ENCODE results near the gene ILDR2. TPM values are rescaled to one million over a fixed set of nuclear protein-coding genes. Genes with fewer than 3 reads are reported as not detected.

Gene ILDR2
- total and polyA plus RNA-seq, 2 donors (not counting 3 experiments of a cell fraction or from before 2014, with no cell fraction given) = not detected

DNA sequence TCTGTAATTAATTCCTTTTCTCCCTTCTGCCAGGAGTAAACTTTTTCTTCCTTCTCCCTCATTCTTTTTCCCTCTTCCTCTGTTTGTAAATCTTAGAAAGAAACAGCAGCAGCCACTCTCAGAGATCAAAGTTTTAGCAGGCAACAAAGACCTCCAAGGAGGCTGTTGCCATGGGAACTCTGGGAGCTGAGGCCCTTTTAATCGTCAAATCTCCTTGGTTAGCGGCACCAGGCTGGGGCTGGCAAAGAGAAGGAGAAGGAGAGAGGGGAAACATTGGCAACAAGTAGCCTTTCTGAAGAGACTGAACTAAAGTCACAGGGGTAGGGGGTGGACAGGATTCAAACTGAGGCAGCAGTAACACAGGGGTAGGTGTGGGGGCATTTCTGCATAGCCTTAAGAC lies 25.2 kb downstream of the ILDR2 start:
- no peaks in the 10 kb centered on the region for H3K4me1 ChIP-seq (ENCODE audit: control insufficient read depth, extremely low read depth, insufficient read depth, low read length)
- CTCF ChIA-PET = no interaction called here
- TF ChIP-seq POLR2AphosphoS5 (IDR thresholded peaks at IDR 0.05; ENCODE audit: insufficient read depth, low read depth, low read length) (no peak), EZH2 (IDR thresholded peaks at IDR 0.05; ENCODE audit: borderline replicate concordance, low read depth, low read length, severe bottlenecking) (no peak), GATA2 (IDR thresholded peaks at IDR 0.05; ENCODE audit: insufficient read depth, insufficient read length, low read depth, low read length) (no peak), MYC (IDR thresholded peaks at IDR 0.05; ENCODE audit: low read depth, low read length) (no peak), JUN (IDR thresholded peaks at IDR 0.05; ENCODE audit: borderline replicate concordance, insufficient read depth, insufficient read length, low read depth) (no peak), FOS (IDR thresholded peaks at IDR 0.05; ENCODE audit: borderline replicate concordance, insufficient read depth, low read length) (no peak), POLR2A (IDR thresholded peaks at IDR 0.05; ENCODE audit: low read depth, low read length) (no peak)
- TF ChIP-seq, protein P1, sequence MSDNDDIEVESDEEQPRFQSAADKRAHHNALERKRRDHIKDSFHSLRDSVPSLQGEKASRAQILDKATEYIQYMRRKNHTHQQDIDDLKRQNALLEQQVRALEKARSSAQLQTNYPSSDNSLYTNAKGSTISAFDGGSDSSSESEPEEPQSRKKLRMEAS (IDR thresholded peaks at IDR 0.05; ENCODE audit: insufficient read depth, insufficient read length) = no peak
- TF ChIP-seq, protein P2, sequence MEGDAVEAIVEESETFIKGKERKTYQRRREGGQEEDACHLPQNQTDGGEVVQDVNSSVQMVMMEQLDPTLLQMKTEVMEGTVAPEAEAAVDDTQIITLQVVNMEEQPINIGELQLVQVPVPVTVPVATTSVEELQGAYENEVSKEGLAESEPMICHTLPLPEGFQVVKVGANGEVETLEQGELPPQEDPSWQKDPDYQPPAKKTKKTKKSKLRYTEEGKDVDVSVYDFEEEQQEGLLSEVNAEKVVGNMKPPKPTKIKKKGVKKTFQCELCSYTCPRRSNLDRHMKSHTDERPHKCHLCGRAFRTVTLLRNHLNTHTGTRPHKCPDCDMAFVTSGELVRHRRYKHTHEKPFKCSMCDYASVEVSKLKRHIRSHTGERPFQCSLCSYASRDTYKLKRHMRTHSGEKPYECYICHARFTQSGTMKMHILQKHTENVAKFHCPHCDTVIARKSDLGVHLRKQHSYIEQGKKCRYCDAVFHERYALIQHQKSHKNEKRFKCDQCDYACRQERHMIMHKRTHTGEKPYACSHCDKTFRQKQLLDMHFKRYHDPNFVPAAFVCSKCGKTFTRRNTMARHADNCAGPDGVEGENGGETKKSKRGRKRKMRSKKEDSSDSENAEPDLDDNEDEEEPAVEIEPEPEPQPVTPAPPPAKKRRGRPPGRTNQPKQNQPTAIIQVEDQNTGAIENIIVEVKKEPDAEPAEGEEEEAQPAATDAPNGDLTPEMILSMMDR (IDR thresholded peaks at IDR 0.05; ENCODE audit: extremely low read depth in 1 of 2, insufficient read depth in 1 of 2, low read depth in 1 of 2, low read length in 2 of 2) = no peak
- dilution Hi-C loops (cut with MboI; ENCODE audit: extremely low pct_ligation_motif_present, low sequenced_read_pairs) = no loop called here
- no peak overlapping the region for H3K27ac ChIP-seq (ENCODE audit: insufficient read depth, low read depth, low read length)
- BruUV-seq (replicated peaks) = no TSS peak
- no peak overlapping the region for H3K4me2 ChIP-seq (ENCODE audit: insufficient read depth, low read length)
- no peak overlapping the region for H3K9ac ChIP-seq (replicated peaks; ENCODE audit: extremely low read depth, insufficient read depth, low read length)
- no peak overlapping the region for H3K4me3 ChIP-seq (replicated peaks in 1 of 3; ENCODE audit: insufficient read depth in 1 of 3, low read depth in 1 of 3, low read length in 3 of 3)
- H3K9me1 ChIP-seq (replicated peaks; ENCODE audit: control insufficient read depth, extremely low read depth, insufficient read depth, low read length) = no peaks in the 10 kb centered on the region
- H2AFZ ChIP-seq (ENCODE audit: low read depth, low read length) = no peak overlapping the region
- FAIRE-seq (no peak), DNase-seq (ENCODE audit: low read depth, low spot score) (no peak)
- no peaks in the 10 kb centered on the region for H3K79me2 ChIP-seq (ENCODE audit: control insufficient read depth, insufficient read depth, low read length)
- H3K27me3 ChIP-seq (ENCODE audit: control insufficient read depth in 2 of 2, insufficient read depth in 2 of 2, low read length in 2 of 2) = peaks cover 14 to 20% of the 10 kb centered on the region in 2 experiments
- H3K36me3 ChIP-seq (ENCODE audit: control insufficient read depth in 2 of 2, extremely low read depth in 1 of 2, insufficient read depth in 2 of 2, low read length in 2 of 2) = no peaks in the 10 kb centered on the region
- POLR2A ChIA-PET = no interaction called here
- no peaks in the 10 kb centered on the region for H3K9me3 ChIP-seq (replicated peaks; ENCODE audit: control insufficient read depth, insufficient read depth, low read length)
- no peaks in the 10 kb centered on the region for H4K20me1 ChIP-seq (replicated peaks; ENCODE audit: control insufficient read depth, extremely low read depth, insufficient read depth, low read length)
- intact Hi-C loops (cut with micrococcal nuclease) = no loop called here
